NB4 (cell line): ENCODE measurements around the gene CBLN4.

Experiments
- CTCF ChIP-seq: IDR thresholded peaks from one replicate; pipeline ENCODE4 v1.5.1; 2012; ENCODE audit warnings: low read depth, low read length
- MYC ChIP-seq: IDR thresholded peaks from 2 replicates; pipeline ENCODE4 v1.6.1; 2011; ENCODE audit warnings: low read depth, low read length

- TF ChIP-seq CTCF, result no peak
- no peak for TF ChIP-seq MYC
Measured at GRCh38 chr20:56004007-56004406, 1.3 kb downstream of the CBLN4 start.
